B cell (primary cell): Measurements from ENCODE around the gene PPCDC.

ENCODE experiments used
- CTCF ChIP-seq: fragments of 200-600 bp; IDR thresholded peaks from one replicate; pipeline ENCODE4 v1.8.0; 2022; ENCODE audit warnings: antibody characterized with exemption, mild to moderate bottlenecking
- EZH2 ChIP-seq: IDR thresholded peaks from 2 replicates; pipeline ENCODE4 v1.6.1; 2012; ENCODE audit warnings: borderline replicate concordance, low read depth, mild to moderate bottlenecking, moderate library complexity, low read length; ENCODE audit not compliant: insufficient read depth, poor library complexity, severe bottlenecking

- TF ChIP-seq CTCF (no peak), EZH2 (no peak)
These were observed 10.4 kb downstream of the PPCDC start for GRCh38 chr15:75033809-75034208.
